ENCODE data around the gene SUSD4.
"Not testable (repeated sequence)": the region's sequence is repeated elsewhere in the genome, so short reads cannot be mapped to it uniquely, and the experiment has no call there.

The SUSD4 gene, protein sequence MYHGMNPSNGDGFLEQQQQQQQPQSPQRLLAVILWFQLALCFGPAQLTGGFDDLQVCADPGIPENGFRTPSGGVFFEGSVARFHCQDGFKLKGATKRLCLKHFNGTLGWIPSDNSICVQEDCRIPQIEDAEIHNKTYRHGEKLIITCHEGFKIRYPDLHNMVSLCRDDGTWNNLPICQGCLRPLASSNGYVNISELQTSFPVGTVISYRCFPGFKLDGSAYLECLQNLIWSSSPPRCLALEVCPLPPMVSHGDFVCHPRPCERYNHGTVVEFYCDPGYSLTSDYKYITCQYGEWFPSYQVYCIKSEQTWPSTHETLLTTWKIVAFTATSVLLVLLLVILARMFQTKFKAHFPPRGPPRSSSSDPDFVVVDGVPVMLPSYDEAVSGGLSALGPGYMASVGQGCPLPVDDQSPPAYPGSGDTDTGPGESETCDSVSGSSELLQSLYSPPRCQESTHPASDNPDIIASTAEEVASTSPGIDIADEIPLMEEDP

DNA sequence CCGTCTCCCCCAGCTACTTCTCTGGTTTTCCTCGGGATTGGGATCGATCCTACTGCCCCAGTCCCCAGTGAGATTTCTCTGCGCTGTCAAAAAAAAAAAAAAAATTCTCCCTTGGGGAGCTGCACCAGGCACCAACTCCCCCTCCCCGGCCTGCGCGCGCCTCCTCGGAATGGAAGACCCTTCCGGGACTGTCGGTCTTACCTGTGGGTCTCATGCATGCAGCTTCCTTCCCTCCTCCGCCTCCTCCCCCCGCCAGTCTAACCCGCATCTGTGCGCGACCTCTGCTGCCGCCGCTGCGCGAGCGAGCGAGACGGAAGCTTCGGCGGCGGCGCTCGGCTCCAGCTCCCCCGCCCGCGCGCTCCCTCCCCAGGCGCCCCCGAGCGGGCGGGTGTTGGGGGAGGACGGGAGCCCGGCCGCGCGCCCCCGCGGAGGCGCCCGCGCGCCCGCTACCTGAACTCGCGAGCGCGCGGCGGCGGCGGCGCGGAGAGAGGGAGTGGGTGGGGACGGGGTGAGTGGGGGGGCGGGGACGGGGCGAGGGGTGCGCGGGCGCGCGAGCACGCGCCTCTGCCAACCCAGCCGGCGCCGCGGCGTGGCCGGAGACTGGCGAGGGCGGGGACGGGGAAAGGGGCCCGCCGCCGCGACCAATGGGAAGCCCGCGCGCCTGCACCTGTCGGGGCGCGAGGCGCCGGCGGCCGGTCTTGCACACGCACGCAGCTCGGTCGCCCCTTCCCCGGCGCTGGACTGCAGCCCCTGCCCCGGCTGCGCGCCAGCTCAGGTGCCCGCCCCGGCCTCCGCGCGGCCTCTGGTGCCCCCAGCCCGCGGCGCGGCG is at the start of gene SUSD4:
TSS of gene SUSD4 (minus strand) at position 321 of the 829 bp plus-strand sequence. CDS start 751 bp downstream, outside the sequence.
- DNase-seq (ENCODE audit: low spot score): peak; percentile 60

DNA sequence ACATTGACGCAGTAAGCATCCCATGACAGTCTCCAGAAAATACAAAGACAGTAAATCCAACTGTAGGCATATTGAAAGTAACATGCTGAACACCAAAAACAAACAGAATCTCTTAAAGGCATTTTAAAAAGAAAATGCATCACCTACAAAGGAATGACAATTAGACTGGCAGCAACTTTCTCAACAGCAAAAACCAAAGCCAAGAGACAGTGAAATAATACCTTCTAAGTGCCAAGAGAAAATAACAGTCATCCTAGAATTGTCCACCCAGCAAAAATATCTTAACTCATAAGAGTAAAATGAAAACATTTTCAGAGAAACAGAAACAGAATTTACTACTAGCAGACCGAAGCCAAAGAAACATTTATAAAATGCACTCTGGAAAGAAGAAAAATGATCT is 49.2 kb upstream of the SUSD4 start:
- DNase-seq (ENCODE audit: low spot score): no peak

DNA sequence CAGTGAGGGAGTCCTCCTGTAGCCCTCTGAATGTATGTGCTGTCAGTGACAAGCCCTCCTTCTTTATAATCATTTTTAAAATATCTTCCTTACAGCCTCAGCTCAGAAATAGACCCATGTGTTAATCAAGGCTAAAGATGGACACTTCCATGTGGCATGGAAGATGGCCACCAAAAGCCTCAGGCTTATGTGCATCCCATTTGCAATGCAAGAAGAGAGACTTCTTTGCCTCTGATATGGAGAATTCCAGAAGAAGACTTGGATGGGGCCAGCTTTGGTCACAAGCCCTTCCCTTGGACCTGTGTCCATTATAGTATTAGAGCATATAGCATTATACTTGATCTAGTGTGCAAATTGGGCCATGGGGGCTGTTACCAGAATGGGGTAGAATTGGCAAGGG is 47.7 kb upstream of the SUSD4 start:
- DNase-seq (ENCODE audit: low spot score): no peak

DNA sequence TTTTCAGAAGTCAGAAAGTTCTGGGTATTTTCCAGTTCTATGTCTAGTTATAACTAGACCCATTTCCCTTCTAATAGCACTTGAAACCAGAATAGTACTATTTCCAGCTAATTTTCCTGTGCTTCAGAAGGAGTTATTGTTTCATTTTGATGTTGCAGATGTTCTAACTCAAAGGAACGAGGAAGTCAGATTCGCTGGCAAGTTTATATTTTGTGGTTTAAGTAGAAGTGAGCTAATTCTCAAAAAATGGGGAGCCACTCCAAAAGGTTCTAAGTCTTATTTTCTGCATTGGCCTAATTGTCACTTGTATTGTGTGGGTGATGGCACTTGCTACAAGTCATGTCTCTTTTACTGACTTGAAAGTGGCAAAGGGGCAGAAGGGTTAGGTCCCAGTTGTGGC is 47.3 kb upstream of the SUSD4 start:
- DNase-seq (ENCODE audit: low spot score): no peak

DNA sequence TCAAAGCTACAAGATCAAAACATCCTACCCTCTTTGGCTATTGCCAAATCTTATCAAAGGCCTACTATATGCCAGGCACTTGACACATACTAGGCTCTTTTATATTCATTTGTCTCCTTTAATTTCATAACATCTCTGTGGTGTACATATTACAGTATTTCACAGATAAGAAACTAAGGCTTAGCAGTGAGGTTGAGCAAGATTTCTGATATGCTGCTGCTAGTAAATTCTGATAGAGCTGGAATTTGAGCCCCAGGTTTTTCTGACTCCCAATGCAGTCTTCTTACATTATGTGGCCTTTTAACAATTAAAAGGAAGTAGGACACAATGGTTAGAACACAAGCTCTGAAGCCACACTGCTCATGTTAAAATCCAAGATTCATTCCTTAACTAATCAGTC is 46.1 kb upstream of the SUSD4 start:
- no peak for DNase-seq (ENCODE audit: low spot score)

DNA sequence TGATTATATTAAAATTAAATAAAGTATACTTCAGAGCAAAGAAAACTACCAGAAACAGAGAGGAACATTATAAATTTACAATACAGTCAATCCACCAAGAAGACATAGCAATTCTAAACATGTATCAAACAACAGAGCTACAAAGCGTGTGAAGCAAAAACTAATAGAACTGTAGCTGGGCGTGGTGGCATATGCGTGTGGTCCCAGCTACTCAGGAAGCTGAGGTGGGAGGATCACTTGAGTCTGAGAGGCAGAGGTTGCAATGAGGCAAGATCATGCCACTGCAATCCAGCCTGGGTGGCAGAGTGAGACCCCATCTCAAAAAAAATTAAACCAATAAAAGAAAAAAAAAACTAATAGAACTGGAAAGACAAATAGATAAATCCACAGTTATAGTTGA is 41.5 kb upstream of the SUSD4 start:
- DNase-seq (ENCODE audit: low spot score): peak; percentile 4

DNA sequence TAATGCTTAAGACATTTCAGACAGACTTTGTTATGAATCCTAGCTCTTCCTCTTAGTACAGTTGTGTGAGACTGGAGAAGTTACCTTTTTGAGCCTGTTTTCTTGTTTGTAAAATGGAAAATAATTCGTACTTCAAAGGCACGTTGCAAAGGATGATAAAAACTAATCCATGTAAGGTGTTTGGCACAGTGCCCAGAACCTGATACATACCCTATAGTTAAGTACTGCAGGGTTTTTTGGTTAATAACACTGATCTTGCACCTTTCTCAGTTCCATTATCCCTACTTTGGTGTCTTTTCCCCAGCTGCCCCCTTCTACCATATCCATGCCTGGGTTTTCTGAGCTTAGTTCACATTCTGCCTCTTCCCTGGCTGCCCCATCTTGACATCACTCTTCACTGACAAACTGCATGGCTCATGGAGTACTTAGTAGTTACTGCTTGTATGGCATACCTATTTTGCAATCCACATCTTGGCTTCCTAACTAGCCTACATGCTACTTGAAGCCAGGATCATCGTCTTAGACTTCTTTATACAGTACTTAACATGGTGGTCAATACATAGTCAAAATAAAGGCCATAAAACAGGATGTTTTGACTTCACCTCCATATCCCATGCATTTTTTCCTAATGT is 39.3 kb upstream of the SUSD4 start:
- no peak for DNase-seq (ENCODE audit: low spot score)

DNA sequence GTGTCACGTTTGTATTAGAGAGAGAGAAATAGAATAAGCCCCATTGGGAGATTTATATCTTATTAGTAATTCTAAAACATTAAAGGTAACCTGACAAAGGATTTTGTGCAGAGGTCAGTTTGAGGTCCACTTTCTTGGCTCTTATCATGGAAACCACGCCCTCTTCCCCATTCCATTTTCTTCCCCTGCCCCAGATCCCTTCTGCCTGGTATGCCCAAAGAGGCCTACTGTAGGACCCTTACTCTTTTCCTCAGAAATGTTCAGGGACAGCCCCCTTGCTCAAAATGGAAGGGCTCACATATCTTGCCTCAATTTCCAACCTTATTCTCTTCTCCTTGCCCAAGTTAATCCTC is 38.8 kb upstream of the SUSD4 start:
- DNase-seq (ENCODE audit: low spot score): no peak

DNA sequence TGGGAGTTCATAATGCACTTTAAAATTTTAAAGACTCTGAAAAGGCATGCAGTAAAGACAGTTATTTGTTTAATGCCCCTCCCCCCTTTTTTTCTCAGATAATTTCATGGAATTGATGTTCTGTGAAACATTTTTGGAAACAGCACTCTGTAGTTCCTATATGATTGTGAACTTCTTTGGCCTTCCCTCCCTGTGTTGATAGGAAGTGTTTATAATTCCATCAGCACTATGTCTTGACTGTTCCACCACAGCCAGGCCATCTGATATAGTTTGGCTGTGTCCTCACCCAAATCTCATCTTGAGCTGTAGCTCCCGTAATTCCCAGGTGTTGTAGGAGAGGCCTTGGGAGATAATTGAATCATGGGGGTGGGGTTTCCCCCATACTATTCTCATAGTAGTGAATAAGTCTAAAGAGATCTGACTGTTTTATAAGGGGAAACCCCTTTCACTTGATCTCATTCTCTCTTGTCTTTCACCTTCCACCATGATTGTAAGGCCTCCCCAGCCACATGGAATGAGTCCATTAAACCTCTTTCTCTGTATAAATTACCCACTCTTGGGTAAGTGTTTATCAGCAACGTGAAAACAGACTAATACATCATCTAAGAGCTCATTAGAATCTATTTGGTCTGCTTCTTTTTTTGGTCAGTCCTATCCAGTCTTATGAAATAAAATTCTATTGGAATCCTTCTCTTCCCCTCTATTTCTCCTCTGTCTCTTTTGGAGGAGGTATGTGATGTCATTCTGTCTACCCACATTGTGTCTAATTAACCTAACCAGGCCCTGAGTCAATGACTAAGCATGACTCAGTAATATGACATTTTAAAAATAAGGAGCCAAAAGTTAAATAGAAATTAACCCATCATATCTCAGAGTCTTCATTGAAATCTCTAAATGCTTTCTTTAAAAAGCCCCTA is 38.2 kb upstream of the SUSD4 start:
- no peak for DNase-seq (ENCODE audit: low spot score)

DNA sequence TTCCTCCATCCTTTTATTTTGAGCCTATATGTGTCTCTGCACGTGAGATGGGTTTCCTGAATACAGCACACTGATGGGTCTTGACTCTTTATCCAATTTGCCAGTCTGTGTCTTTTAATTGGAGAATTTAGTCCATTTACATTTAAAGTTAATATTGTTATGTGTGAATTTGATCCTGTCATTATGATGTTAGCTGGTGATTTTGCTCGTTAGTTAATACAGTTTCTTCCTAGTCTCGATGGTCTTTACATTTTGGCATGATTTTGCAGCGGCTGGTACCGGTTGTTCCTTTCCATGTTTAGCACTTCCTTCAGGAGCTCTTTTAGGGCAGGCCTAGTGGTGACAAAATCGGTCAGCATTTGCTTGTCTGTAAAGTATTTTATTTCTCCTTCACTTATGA is 35.4 kb upstream of the SUSD4 start:
- not testable (repeated sequence) for DNase-seq (ENCODE audit: low spot score)

DNA sequence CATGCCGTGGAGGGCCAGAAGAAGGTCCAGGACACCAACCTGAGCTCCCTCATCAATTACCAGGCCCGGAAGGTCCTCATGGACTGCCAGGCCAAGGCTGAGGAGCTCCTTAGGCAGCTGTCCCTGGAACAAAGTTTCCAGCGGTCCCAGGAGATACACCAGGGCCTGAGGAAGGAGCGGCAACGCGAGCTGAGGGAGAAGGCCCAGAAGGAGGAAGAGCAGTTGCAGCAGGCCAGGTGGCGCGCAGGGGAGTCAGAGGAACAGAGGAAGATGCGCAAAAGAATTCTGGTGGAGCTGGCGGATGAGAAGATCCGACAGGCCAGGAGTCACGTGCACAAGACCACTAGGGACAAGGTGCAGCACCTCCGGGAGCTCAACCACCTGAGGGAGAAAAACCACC is 30.7 kb upstream of the SUSD4 start:
- no peak for DNase-seq (ENCODE audit: low spot score)

DNA sequence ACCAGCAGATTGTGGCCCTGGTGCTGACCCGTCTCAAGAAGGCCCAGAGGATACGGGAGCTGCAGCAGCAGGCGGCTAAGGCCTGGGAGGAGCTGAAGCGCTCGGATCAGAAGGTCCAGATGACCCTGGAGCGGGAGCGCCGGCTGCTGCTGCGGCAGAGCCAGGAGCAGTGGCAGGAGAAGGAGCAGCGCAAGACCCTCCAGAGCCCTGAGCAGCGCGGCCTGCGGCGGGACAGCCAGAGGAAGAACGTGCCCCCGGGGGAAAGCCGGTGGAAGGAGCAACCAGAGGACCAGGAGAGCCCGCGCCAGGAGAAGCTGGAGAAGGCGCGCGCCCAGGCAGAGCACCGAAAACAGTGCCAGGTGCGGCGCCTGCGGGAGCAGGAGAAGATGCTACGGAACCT is 30.3 kb upstream of the SUSD4 start:
- DNase-seq (ENCODE audit: low spot score): no peak

DNA sequence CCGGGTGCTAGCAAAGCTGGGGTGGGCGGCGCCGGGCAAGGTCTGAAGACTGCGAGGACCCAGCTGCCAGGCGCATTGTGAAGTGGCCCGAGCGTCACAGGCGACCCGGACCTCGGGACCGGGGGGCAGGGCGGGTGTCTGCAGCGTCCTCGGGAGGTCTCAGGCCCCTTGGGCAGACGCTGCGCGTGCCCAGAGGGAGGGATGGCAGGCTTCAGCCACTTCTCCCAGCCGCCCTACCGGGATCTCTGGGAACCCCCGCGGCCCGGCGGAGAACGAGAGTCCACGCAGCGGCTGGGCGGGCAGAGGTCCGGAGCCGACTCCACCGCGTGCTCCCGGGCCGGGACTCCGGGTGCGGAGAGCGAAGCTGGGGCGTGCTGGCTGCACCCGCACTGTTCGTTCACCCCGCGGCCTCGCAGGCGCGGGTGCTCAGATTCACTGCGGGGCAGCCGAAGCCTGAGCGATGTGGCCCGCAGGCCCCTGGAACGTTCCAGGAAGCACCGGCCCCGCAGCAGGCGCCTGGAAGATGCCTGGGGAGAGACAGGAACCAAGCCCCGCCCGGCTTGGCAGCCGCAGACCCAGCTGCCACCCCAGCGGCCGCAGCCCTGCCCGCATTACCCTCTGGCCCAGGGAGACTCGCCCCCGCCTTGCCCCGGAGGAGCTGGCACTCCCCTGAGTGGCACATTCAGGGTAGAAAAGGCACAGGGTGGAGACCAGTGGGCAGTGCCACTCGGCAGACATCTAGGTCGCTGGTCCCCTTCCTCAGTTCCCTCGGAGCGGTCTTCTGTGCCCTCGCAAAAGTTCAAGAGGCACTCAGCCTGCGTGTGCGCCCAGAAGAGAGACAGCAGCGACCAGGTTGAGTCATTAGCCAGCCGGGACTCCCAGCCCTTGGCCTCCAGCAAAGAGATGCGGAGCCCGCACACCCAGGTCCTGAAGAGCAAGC is 29.6 kb upstream of the SUSD4 start, which contains the start of gene CCDC185:
TSS of gene CCDC185 (plus strand) at position 141 of the 940 bp plus-strand sequence. CDS start at position 202, 61 bp downstream.
- DNase-seq (ENCODE audit: low spot score): no peak

DNA sequence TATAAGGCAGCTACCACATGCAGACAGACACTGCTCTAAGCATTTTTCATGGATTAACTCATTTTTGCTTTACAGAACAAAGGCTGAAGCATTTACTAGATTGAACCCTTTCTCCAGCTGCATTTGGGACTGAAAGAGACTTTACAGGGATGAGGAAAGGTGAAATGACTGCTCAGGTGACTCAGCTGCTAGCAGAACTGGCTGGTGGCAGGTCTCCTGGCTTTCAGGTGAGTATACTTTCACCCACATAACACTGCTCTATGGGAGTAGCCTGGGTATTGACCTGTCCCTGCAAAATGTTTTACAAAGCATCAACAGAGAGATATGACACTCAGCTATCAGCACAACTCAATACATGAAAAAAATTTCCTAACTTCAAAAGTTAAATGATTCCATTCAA is 26.6 kb upstream of the SUSD4 start:
- DNase-seq (ENCODE audit: low spot score): no peak

DNA sequence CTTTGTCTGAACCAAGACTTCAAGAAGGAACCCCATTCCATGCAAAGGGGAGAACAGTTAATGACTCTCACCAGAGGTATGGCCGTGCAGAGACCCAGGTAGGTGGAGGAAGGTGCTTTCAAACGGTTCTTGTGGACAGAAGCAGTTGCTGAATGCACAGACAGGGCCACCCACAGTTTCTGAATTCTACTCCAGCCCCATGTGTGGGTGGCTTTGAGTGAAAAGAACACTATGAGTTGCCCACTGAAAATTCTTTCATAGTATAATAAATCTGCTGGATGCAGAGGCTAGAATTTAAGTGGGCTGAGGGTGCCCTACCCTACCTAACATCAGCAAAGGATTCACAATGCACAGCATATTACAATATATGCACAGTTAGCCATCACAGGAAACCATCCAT is 22.0 kb upstream of the SUSD4 start:
- no peak for DNase-seq (ENCODE audit: low spot score)

DNA sequence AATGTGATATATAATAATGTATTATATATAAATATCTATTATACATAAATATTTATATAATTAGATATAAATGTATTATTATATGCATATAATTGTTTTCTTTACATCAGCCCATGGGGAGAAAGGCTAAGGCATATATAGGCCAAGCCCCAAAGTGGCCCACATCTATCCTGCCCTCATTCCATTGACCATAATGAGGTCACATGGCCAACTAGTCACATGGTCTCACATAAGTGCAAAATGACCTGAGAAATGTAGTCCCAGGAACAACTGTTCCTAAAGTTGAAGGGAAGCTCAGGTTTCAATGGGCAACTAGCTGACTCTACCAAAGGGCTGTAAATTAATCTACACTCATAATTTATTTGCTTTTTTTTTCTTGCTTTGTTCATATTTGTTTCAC is 14.8 kb upstream of the SUSD4 start:
- no peak for DNase-seq (ENCODE audit: low spot score)

DNA sequence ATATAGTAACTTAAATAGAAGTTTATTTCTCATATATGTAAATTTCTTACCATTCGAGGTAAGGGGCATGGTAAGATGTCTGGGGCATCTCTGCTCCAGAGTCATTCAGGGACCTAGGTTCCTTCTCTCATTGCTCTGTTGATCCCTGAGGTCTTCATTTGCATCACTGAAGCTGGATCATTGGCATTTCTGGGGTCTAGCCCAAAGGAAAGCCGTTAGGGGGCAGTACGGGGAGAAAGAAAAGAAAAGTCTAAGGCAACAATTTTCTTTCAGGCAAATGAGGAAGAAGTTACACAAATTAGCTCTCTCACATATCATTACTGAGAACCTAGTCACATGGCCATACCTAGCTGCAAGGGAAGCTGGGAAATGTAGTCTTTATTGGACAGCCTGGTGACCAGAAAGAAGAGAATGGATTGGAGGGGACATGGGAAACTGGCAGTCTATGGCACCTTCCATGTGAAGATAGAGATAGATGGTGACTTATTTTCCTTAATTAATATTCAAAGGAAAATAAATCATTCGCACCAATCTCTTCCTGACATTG is 10.2 kb upstream of the SUSD4 start:
- no peak for DNase-seq (ENCODE audit: low spot score)

DNA sequence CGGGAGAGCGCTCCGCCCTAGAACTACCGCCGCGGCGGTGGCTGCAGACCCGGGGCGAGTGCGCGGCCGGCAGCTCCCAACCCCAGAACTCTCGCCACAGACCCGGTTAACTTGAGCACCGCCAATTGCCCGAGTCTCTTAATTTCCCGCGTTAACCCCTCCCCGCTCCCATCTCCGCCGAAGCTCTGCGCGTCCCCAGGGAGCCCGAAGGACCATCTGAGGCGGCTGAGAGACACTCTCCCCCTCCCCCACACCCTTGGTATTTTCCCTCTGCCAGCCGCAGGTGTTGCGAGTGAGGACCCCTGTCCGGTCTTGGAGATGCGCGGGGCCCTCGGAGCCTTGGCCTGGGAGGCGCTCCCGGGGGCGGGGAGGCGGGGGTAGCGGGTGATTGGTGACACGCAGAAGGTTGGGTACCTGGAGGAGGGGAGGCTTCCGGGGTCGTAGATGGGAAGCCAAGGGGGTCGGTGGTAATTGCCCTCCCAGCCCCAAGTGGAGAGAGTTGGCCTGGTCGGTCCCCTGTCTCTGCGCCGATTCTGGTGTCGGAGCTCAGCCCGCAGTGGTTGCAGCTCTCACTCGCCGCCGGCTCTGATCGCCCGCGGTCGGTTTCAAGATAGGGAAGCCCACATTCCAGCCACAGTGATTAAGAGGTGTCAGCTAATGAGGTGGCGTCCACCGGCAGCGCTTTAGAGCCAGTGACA is 858 bp upstream of the SUSD4 start:
- DNase-seq (ENCODE audit: low spot score): no peak

DNA sequence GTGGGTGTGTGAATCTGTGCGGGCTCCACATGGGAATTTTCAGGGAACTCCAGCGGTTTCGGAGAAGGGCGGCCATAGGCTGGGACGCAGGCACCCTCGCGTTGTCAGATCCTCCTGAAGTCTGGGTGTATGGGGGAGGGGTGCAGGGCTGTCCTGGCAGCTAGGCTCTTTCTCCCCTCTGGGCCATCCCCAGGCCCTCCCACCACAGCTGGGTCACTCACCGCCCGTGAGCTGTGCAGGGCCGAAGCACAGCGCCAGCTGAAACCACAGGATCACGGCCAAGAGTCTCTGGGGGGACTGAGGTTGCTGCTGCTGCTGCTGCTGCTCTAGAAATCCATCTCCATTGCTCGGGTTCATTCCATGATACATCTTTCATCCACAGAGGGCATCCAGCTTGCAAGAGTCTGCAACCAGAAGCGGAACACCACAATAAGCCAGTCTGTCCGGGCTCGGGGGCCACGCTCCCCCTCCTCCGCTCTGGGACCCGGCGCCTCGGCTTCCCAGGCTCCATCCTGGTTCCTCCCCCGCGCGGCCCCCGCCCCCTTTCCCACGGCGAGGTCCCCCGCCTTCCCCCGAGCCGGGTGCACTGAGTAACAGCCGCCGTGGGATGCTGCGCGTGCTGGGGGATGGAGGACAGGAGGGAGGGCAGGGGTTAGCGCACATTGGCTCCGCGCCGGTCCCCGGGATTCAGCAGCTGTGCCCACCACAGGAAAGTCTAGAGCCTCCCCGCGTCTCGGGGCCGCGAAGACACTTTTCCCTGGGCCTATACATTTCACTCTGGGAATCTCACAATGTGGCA is 720 bp downstream of the SUSD4 start:
- DNase-seq (ENCODE audit: low spot score): no peak

Data from CD4-positive, alpha-beta T cell treated with Interleukin-15 for 4 hours (primary cell).